SK-N-SH treated with all-trans-retinoic acid at 6 μM for 48 hours (cell line): ENCODE measurements around the gene DIRAS1.

Experiments used
- ARNTL ChIP-seq: fragments of 450-650 bp; formaldehyde crosslinking; IDR thresholded peaks from 2 replicates; pipeline ENCODE4 v1.5.0; 2020; ENCODE audit warnings: low read depth, mild to moderate bottlenecking, moderate library complexity, borderline replicate concordance
- BACH2 ChIP-seq: fragments of 250-450 bp; sonication (Bioruptor Pico); IDR thresholded peaks from 2 replicates; pipeline ENCODE4 v1.9.0; 2021; ENCODE audit warnings: mild to moderate bottlenecking, borderline replicate concordance
- CSDC2 ChIP-seq: fragments of 250-450 bp; sonication (Bioruptor Pico); IDR thresholded peaks from 2 replicates; pipeline ENCODE4 v1.5.0; 2020; ENCODE audit warnings: mild to moderate bottlenecking, moderate library complexity
- PPARA ChIP-seq: fragments of 250-450 bp; sonication (Bioruptor Pico); IDR thresholded peaks from 2 replicates; pipeline ENCODE4 v1.5.0; 2020; ENCODE audit warnings: mild to moderate bottlenecking, borderline replicate concordance
- RARB ChIP-seq: fragments of 250-450 bp; sonication (Bioruptor Pico); IDR thresholded peaks from 2 replicates; pipeline ENCODE4 v1.8.0; 2021; ENCODE audit warnings: mild to moderate bottlenecking, moderate library complexity
- TOX ChIP-seq: fragments of 250-450 bp; sonication (Bioruptor Pico); IDR thresholded peaks from 2 replicates; pipeline ENCODE4 v1.8.0; 2021; ENCODE audit warnings: mild to moderate bottlenecking, moderate library complexity, borderline replicate concordance
- ZFP3 ChIP-seq: fragments of 250-450 bp; sonication (Bioruptor Pico); IDR thresholded peaks from 2 replicates; pipeline ENCODE4 v1.5.0; 2020; ENCODE audit warnings: mild to moderate bottlenecking, moderate library complexity
- ZFP30 ChIP-seq: fragments of 450-650 bp; formaldehyde crosslinking; IDR thresholded peaks from 2 replicates; pipeline ENCODE4 v1.5.0; 2022; ENCODE audit warnings: mild to moderate bottlenecking, moderate library complexity
- TF ChIP-seq, protein P1 (sequence below): fragments of 250-450 bp; sonication (Bioruptor Pico); IDR thresholded peaks from 2 replicates; pipeline ENCODE4 v1.8.0; 2021; ENCODE audit warnings: low read depth, mild to moderate bottlenecking, moderate library complexity, borderline replicate concordance
- TF ChIP-seq, protein P2 (sequence below): fragments of 250-450 bp; sonication (Bioruptor Pico); IDR thresholded peaks from 2 replicates; pipeline ENCODE4 v1.8.0; 2020; ENCODE audit warnings: mild to moderate bottlenecking, moderate library complexity, borderline replicate concordance

DNA sequence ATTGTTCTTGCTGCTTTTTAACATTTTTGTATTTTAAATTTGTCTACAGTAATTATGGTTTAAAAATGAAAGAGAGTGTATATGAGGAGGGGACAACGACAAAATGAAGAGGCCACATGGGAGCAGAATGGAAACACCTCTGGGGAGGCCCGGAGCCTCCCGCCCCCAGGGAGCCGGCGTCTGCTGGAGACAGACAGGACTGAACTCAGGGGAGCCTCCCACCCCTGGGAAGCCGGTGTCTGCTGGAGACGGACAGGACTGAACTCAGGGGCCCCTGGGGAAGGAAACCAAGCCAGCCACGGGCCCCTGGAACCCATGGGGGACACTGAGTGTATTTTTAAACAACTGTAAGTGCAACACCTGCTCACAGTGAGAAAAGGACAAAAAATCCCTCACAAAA lies 35.3 kb upstream of the DIRAS1 start:
- TF ChIP-seq RARB (no peak), TOX (CRISPR knock-in tag) (no peak), ARNTL (no peak), CSDC2 (CRISPR knock-in tag) (no peak), ZFP30 (no peak), PPARA (no peak), ZFP3 (no peak), BACH2 (CRISPR knock-in tag) (no peak)
- TF ChIP-seq, protein P1, sequence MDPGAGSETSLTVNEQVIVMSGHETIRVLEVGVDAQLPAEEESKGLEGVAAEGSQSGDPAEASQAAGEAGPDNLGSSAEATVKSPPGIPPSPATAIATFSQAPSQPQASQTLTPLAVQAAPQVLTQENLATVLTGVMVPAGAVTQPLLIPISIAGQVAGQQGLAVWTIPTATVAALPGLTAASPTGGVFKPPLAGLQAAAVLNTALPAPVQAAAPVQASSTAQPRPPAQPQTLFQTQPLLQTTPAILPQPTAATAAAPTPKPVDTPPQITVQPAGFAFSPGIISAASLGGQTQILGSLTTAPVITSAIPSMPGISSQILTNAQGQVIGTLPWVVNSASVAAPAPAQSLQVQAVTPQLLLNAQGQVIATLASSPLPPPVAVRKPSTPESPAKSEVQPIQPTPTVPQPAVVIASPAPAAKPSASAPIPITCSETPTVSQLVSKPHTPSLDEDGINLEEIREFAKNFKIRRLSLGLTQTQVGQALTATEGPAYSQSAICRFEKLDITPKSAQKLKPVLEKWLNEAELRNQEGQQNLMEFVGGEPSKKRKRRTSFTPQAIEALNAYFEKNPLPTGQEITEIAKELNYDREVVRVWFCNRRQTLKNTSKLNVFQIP (CRISPR knock-in tag) = no peak
- TF ChIP-seq, protein P2, sequence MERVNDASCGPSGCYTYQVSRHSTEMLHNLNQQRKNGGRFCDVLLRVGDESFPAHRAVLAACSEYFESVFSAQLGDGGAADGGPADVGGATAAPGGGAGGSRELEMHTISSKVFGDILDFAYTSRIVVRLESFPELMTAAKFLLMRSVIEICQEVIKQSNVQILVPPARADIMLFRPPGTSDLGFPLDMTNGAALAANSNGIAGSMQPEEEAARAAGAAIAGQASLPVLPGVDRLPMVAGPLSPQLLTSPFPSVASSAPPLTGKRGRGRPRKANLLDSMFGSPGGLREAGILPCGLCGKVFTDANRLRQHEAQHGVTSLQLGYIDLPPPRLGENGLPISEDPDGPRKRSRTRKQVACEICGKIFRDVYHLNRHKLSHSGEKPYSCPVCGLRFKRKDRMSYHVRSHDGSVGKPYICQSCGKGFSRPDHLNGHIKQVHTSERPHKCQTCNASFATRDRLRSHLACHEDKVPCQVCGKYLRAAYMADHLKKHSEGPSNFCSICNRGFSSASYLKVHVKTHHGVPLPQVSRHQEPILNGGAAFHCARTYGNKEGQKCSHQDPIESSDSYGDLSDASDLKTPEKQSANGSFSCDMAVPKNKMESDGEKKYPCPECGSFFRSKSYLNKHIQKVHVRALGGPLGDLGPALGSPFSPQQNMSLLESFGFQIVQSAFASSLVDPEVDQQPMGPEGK = no peak
